ENCODE measurements around the gene VWA5B2.
A peak's percentile ranks its signal among the peaks of the same experiment; 100 is the strongest.

Gene VWA5B2

GRCh38 chr3:184259396-184259877, 30.1 kb downstream of the VWA5B2 start:
- ChIA-PET CTCF (interaction anchor here (1.0 to 3.7 kb wide), 4 partner anchors 9 to 364 kb away, joined by 3 to 48 read pairs (median 4); partner anchors contain the start of gene EEF1AKMT4), POLR2A (interaction anchor here (1.5 kb wide), 1 partner anchor 74 kb away, joined by 5 read pairs; the partner anchor contains the start of gene ABCF3)
- no peak for DNase-seq (ENCODE audit: low read depth, low spot score)
- TF ChIP-seq CTCF (IDR thresholded peaks at IDR 0.05; ENCODE audit: insufficient read depth, low read length, missing control alignments) = no peak
- no peak overlapping the region for H3K4me3 ChIP-seq (ENCODE audit: low read depth, low read length)

- H3K4me3 ChIP-seq (ENCODE audit: low read depth, low read length) = peak overlapping the region; percentile 57
- CTCF ChIA-PET = interaction anchor here (1.0 to 3.7 kb wide), 4 partner anchors 10 to 365 kb away, joined by 3 to 48 read pairs (median 3); partner anchors contain the start of gene EEF1AKMT4
- POLR2A ChIA-PET = interaction anchor here (0.8 to 1.5 kb wide), 2 partner anchors 24 to 75 kb away, joined by 3 to 5 read pairs; partner anchors contain the start of gene ABCF3
- DNase-seq (ENCODE audit: low read depth, low spot score) = no peak
- TF ChIP-seq CTCF (IDR thresholded peaks at IDR 0.05; ENCODE audit: insufficient read depth, low read length, missing control alignments) = no peak
These were observed 30.7 kb downstream of the VWA5B2 start for GRCh38 chr3:184259878-184260723.

- ChIA-PET CTCF (interaction anchor here (1.2 to 3.7 kb wide), 3 partner anchors 10 to 35 kb away, joined by 3 to 48 read pairs (median 3); partner anchors contain the start of gene EEF1AKMT4), POLR2A (interaction anchor here (0.8 to 1.5 kb wide), 2 partner anchors 24 to 75 kb away, joined by 3 to 5 read pairs; partner anchors contain the start of gene ABCF3)
- peak overlapping the region; percentile 57 for H3K4me3 ChIP-seq (ENCODE audit: low read depth, low read length)
- no peak for DNase-seq (ENCODE audit: low read depth, low spot score)
- TF ChIP-seq CTCF (IDR thresholded peaks at IDR 0.05; ENCODE audit: insufficient read depth, low read length, missing control alignments) = no peak
These were observed 31.4 kb downstream of the VWA5B2 start for GRCh38 chr3:184260724-184261269.

GRCh38 chr3:184261270-184261853, 32.0 kb downstream of the VWA5B2 start, which contains the start of gene CAMK2N2:
Gene CAMK2N2 (minus strand): TSS chr3:184261553. CDS start chr3:184261285, 268 bp downstream.
- no peak for TF ChIP-seq CTCF (IDR thresholded peaks at IDR 0.05; ENCODE audit: insufficient read depth, low read length, missing control alignments)
- H3K4me3 ChIP-seq (ENCODE audit: low read depth, low read length) = peak within 1 kb of the TSS; percentile 57
- ChIA-PET CTCF (interaction anchor here (0.9 to 3.7 kb wide), 3 partner anchors 11 to 34 kb away, joined by 3 to 48 read pairs (median 3); partner anchors contain the start of gene EEF1AKMT4), POLR2A (interaction anchor here (0.8 kb wide), 1 partner anchor 25 kb away, joined by 3 read pairs; no protein-coding TSS in a partner anchor)
- DNase-seq (ENCODE audit: low read depth, low spot score) = no peak

GRCh38 chr3:184261854-184262763, 32.7 kb downstream of the VWA5B2 start:
- H3K4me3 ChIP-seq (ENCODE audit: low read depth, low read length) = peak overlapping the region; percentile 57
- CTCF ChIA-PET = interaction anchor here (0.7 to 1.8 kb wide), 6 partner anchors 9 to 34 kb away, joined by 3 to 12 read pairs (median 4); partner anchors contain the start of gene EEF1AKMT4
- no peak for TF ChIP-seq CTCF (IDR thresholded peaks at IDR 0.05; ENCODE audit: insufficient read depth, low read length, missing control alignments)
- no peak for DNase-seq (ENCODE audit: low read depth, low spot score)
- POLR2A ChIA-PET = no interaction called here
